ENCODE data around the gene OXCT2.

GRCh38 chr1:39727221-39727931 is 43.8 kb downstream of the OXCT2 start:
- TF ChIP-seq CTCF (IDR thresholded peaks at IDR 0.05) (no peak), EP300 (IDR thresholded peaks at IDR 0.05) (no peak), POLR2AphosphoS5 (IDR thresholded peaks at IDR 0.05) (no peak), POLR2A (IDR thresholded peaks at IDR 0.05) (no peak)

Measured in suprapubic skin (tissue), 4 donors.